Type B pancreatic cell (in vitro differentiated cells): ENCODE results near the gene LMOD3. TPM values are rescaled to one million over a fixed set of nuclear protein-coding genes. Genes with fewer than 3 reads are reported as not detected.

Source experiments
- DNase-seq: peaks from one replicate; pipeline ENCODE4 v3.0.0; 2021; ENCODE audit warnings: mixed read lengths; ENCODE audit not compliant: unreplicated experiment; ENCODE audit errors: extremely low spot score
- H3K27ac Mint-ChIP-seq: 2 replicates; pipeline ENCODE4 v1.8.0; 2021; ENCODE audit warnings: mild to moderate bottlenecking, mixed read lengths
- H3K27me3 Mint-ChIP-seq: 2 replicates; pipeline ENCODE4 v1.8.0; 2021; ENCODE audit warnings: mixed read lengths
- H3K36me3 Mint-ChIP-seq: 2 replicates; pipeline ENCODE4 v1.8.0; 2021; ENCODE audit warnings: mixed read lengths
- H3K4me1 Mint-ChIP-seq: one replicate; pipeline ENCODE4 v1.8.0; 2021; ENCODE audit warnings: mixed read lengths; ENCODE audit not compliant: unreplicated experiment
- H3K4me3 Mint-ChIP-seq: 2 replicates; pipeline ENCODE4 v1.8.0; 2021; ENCODE audit warnings: mild to moderate bottlenecking, mixed read lengths
- H3K9me3 Mint-ChIP-seq: 2 replicates; pipeline ENCODE4 v1.8.0; 2021; ENCODE audit warnings: mixed read lengths
- total RNA-seq: library from RNA; stranded (reverse); gene quantifications from 2 replicates; pipeline ENCODE4 v1.2.1, GENCODE V29; 2021; ENCODE audit warnings: low replicate concordance
- TF ChIP-seq, protein P1 (sequence below): fragments of 200-600 bp; sonication (generic); conservative IDR thresholded peaks from 2 replicates; pipeline ENCODE4 v1.5.0; 2021; ENCODE audit warnings: antibody characterized with exemption, mild to moderate bottlenecking

LMOD3 gene
- total RNA-seq, 1 donor from 2014 or later: 0.12 TPM

GRCh38 chr3:69102384-69102783 lies 20.0 kb downstream of the LMOD3 start:
- Mint-ChIP-seq H3K27me3 (no peaks in the 10 kb centered on the region), H3K4me1 (no peaks in the 10 kb centered on the region), H3K9me3 (no peaks in the 10 kb centered on the region), H3K27ac (peak overlapping the region; percentile 64), H3K4me3 (peak overlapping the region; percentile 20), H3K36me3 (peaks cover 29% of the 10 kb centered on the region)
- TF ChIP-seq, protein P1, sequence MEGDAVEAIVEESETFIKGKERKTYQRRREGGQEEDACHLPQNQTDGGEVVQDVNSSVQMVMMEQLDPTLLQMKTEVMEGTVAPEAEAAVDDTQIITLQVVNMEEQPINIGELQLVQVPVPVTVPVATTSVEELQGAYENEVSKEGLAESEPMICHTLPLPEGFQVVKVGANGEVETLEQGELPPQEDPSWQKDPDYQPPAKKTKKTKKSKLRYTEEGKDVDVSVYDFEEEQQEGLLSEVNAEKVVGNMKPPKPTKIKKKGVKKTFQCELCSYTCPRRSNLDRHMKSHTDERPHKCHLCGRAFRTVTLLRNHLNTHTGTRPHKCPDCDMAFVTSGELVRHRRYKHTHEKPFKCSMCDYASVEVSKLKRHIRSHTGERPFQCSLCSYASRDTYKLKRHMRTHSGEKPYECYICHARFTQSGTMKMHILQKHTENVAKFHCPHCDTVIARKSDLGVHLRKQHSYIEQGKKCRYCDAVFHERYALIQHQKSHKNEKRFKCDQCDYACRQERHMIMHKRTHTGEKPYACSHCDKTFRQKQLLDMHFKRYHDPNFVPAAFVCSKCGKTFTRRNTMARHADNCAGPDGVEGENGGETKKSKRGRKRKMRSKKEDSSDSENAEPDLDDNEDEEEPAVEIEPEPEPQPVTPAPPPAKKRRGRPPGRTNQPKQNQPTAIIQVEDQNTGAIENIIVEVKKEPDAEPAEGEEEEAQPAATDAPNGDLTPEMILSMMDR: no peak
- no peak for DNase-seq

- H3K36me3 Mint-ChIP-seq: peaks cover 29% of the 10 kb centered on the region
- H3K9me3 Mint-ChIP-seq: no peaks in the 10 kb centered on the region
- H3K27me3 Mint-ChIP-seq: no peaks in the 10 kb centered on the region
Measured at GRCh38 chr3:69099576-69099975, 22.8 kb downstream of the LMOD3 start.

GRCh38 chr3:69097407-69098086 lies 24.8 kb downstream of the LMOD3 start:
- H3K4me1 Mint-ChIP-seq: peaks cover 10% of the 10 kb centered on the region
- no peak for DNase-seq
- H3K36me3 Mint-ChIP-seq: peaks cover 21% of the 10 kb centered on the region
- TF ChIP-seq, protein P1: no peak
- no peak overlapping the region for H3K27ac Mint-ChIP-seq
- H3K4me3 Mint-ChIP-seq: no peak overlapping the region
- no peaks in the 10 kb centered on the region for H3K27me3 Mint-ChIP-seq
- no peaks in the 10 kb centered on the region for H3K9me3 Mint-ChIP-seq

More at GRCh38 chr3:69099576-69099975, 22.8 kb downstream of the LMOD3 start:
- Mint-ChIP-seq H3K4me1 (peaks cover 5% of the 10 kb centered on the region), H3K4me3 (no peak overlapping the region), H3K27ac (no peak overlapping the region)
- TF ChIP-seq, protein P1: no peak
- DNase-seq: no peak

DNA sequence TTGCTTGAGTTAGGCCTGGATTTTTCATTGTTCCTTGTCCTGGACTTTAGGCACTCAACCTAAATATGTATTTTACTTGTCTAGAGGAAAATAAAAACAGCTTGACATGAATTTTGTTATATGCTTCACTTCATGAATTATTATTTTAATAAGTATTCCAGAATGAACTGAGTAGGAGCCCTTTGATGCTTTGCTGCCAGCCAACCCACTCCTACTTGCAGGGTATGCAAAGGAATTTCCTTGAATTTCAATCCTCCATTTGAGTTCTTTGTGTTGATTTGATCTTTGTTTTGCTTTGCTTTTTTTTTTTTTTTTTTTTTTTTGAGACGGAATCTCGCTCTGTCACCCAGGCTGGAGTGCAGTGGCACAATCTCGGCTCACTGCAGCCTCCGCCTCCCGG lies 26.1 kb downstream of the LMOD3 start:
- H3K27ac Mint-ChIP-seq: peak overlapping the region; percentile 55
- H3K4me1 Mint-ChIP-seq: peaks cover 20% of the 10 kb centered on the region
- no peaks in the 10 kb centered on the region for H3K27me3 Mint-ChIP-seq
- H3K36me3 Mint-ChIP-seq: peaks cover 14% of the 10 kb centered on the region
- TF ChIP-seq, protein P1: no peak
- DNase-seq: no peak
- H3K9me3 Mint-ChIP-seq: no peaks in the 10 kb centered on the region
- no peak overlapping the region for H3K4me3 Mint-ChIP-seq

DNA sequence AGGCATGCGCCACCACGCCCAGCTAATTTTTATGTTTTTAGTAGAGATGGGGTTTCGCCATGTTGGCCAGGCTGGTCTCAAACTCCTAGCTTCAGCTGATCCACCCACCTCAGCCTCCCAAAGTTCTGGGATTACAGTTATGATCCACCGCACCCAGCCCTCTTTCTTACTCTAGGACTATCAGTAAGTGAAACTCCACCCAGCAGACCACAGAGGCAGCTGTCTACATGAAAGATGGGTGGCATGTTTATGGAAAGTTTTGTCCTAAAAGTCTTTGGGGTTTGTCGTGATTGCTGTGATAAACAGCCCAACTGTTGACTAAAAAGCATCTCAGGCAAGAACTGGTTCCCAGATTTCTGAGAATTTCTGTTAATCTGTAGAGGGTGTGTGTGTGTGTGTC lies 26.8 kb downstream of the LMOD3 start:
- H3K27me3 Mint-ChIP-seq: no peaks in the 10 kb centered on the region
- H3K36me3 Mint-ChIP-seq: peaks cover 14% of the 10 kb centered on the region
- H3K4me1 Mint-ChIP-seq: peaks cover 20% of the 10 kb centered on the region

More for the DNA sequence above, 26.8 kb downstream of the LMOD3 start:
- H3K9me3 Mint-ChIP-seq: no peaks in the 10 kb centered on the region
- DNase-seq: no peak
- peak overlapping the region; percentile 55 for H3K27ac Mint-ChIP-seq
- no peak overlapping the region for H3K4me3 Mint-ChIP-seq
- TF ChIP-seq, protein P1: no peak
